HG03575 (cell line): ENCODE measurements around the gene ERCC3.
"Not testable (repeated sequence)": the region's sequence is repeated elsewhere in the genome, so short reads cannot be mapped to it uniquely, and the experiment has no call there.

Experiments
- ATAC-seq: cut with Tn5 transposase; IDR thresholded peaks from one replicate; pipeline ENCODE4 v1.9.1; 2021; ENCODE audit not compliant: unreplicated experiment, insufficient number of reproducible peaks, low FRiP score; ENCODE audit errors: extremely low read depth

Gene ERCC3

DNA sequence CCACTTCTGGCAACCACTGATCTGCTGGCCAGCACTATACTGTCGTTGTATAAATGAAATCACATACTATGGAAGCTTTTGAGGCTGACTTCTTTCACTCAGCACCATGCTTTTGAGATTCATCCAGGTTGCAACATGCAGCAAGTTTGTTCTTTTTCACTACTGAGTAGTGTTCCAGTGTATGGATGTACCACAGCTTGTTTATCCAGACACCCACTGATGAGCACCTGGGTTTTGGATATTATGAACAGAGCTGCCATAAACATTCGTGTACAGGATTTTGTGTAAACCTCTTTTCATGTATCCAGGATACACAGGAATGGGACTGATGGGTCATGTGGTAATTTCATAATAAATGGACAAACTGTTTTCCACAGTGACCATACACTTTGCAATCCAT, 10.7 kb downstream of the ERCC3 start:
- no peak for ATAC-seq

DNA sequence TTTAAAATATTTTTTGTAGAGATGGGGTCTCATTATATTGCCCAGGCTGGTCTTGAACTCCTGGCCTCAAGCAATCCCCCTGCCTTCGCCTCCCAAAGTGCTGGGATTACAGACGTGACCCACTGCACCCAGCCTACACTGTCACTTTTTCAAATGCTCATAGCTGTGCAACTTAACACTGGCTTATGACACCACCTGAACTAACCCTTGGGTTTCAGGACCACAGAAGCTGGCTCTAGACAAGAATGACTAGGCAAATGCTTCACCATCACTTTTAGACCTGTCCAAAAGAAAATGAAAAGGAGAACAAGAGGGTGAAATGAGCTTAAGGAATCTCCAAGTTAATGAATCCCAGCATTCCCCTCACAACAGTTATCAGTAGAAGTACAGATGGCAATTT, 13.3 kb downstream of the ERCC3 start:
- ATAC-seq, result no peak

DNA sequence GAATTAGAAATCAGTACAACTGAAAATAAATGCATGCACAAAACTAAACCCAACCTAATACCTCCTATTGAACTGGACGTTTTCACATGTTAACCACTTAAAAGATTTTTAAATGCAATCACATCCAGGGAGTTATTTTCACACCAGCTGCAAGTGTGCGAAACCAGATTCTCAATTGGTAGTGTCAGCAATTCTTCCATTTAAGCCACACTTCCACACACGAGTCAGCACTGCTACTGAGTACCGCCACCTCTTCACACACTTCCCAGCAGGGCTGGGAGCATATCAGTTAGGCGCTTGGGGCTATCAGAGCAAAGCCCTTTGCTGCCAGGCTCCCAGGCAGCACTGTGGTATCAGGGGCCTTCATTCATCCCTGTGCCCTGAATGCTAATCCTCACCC, 14.2 kb downstream of the ERCC3 start:
- ATAC-seq, result no peak

DNA sequence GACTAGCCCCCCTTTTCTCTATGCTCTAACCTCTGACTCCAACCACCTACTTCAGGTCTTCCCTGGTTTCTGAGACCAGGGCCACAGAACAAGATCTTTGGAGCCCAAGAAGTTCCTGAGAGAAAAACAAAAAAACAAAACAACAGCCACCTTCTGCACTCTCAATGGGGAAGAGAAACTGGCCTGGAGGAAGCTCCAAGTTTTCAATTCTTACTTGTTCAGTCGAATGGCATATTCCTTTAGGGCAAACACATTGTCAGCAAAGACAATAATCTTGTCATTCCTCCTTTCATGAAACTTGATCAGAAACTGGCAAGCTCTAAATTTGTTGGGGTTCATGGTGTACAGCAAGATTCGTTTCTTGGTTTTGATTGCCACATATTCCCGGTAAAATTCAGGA, 15.0 kb downstream of the ERCC3 start:
- no peak for ATAC-seq

GRCh38 chr2:127277028-127277427, 16.9 kb downstream of the ERCC3 start:
- no peak for ATAC-seq

DNA sequence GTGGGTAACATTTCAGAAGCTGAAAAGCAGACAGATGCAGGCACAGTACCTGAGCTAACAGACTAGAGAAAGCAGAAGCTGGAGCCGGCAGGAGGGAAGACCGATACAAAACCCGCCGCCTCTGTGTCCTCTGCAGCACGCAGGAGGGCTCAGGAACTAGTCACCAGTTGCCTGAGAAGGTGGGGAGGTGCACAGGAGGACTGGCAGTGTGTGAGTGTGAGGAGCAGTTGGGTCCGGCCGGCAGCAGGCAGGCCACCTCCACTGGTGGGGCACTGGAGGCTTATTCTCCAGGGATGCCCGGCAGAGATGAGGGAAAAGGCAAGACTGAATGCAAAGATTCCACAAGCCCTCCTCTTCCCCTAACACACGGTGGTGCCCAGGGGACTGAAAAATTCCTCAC, 18.2 kb downstream of the ERCC3 start:
- ATAC-seq, result no peak

DNA sequence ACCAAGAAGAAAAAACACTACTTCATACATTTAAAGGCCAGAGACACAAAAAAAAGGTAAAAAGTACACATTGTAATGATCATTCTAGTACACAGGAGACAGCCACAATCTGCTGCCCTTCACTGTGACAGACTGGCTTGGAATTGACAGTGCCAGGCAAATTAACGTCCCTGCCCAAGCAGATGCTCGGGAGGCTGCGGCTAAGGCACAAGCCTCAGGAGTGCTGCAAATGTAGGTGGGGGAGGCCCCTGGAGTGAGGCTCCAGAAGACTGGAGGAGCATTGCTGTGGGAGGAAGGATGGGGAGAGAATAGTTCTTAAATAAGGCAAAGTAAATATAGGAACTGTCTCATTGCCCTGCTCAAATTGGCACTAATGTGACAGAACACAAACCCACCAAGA, 18.6 kb downstream of the ERCC3 start:
- no peak for ATAC-seq

DNA sequence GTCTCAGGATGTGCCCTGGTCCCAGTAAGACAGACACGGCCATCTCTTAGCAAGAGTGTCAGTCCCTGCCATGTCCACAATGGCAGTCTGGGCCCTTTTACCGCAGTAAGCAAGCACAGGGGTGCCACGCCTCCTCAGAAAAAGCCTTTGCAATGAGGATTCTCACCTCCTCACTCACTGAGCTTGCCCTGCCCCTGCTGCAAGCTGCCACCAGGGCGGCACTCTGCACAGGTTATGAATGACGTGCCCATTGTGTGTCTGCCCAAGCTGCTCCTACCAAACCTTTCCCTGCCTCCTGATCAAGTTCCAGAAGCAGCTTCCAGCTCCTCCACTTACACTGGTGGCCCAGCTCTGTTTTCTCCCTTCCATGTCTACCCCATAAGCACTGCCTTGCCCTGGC, 23.3 kb downstream of the ERCC3 start:
- no peak for ATAC-seq

- ATAC-seq, result no peak
These were observed 32.0 kb downstream of the ERCC3 start for GRCh38 chr2:127261804-127262406.

GRCh38 chr2:127259355-127259754, 34.6 kb downstream of the ERCC3 start:
- no peak for ATAC-seq

GRCh38 chr2:127256866-127257265, 37.1 kb downstream of the ERCC3 start:
- no peak for ATAC-seq

DNA sequence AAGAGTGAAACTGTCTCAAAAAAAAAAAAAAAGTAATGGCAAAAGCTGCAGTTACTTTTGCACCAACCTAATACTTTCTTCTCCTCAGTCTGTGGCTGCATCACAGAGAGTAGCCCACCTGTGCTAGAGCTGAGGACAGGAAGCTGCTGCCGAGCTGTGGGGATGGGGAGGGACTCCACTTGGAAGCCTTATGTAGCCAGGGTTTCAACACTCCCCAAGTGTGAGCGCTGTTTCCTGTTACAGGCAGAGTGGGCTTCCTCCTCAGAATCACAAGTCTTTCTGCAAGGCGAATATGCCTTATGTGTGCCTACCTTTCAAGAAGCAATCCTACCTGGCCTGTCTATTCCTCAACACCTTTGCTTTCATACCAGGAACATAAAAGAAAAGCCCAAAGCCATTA, 37.6 kb downstream of the ERCC3 start:
- ATAC-seq, result no peak

GRCh38 chr2:127255721-127256120, 38.2 kb downstream of the ERCC3 start:
- ATAC-seq, result no peak

- ATAC-seq, result no peak
These were observed 38.8 kb downstream of the ERCC3 start for GRCh38 chr2:127255146-127255545.

GRCh38 chr2:127254386-127254981, 39.5 kb downstream of the ERCC3 start:
- ATAC-seq, result no peak

DNA sequence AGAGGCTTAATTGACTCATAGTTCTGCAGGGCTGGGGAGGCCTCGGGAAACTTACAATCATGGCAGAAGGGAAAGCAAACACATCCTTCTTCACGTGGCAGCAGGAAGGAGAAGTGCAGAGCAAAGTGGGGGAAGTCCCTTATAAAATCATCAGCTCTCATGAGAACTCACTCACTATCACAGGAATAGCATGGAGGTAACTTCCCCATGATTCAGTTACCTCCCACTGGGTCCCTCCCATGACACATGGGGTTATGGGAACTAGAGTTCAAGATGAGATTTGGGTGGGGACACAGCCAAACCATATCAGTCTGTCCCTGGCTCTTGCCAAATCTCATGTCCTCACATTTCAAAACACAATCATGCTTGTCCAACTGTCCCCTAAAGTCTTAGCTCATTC, 52.8 kb downstream of the ERCC3 start:
- not testable (repeated sequence) for ATAC-seq

- no peak for ATAC-seq
These were observed 54.5 kb downstream of the ERCC3 start for GRCh38 chr2:127239395-127239794.

DNA sequence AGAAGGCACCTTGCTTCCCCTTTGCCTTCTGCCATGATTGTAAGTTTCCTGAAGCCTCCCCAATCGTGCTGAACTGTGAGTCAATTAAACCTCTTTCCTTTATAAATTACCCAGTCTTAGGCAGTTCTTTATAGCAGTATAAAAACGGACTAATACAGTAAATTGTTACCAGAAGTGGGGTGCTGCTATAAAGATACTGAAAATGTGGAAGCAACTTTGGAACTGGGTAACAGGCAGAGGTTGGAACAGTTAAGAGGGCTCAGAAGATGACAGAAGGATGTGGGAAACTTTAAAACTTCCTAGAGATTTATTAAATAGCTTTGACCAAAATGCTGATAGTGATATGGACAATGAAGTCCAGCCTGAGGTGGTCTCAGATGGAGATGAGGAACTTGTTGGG, 56.2 kb downstream of the ERCC3 start:
- ATAC-seq, result not testable (repeated sequence)

DNA sequence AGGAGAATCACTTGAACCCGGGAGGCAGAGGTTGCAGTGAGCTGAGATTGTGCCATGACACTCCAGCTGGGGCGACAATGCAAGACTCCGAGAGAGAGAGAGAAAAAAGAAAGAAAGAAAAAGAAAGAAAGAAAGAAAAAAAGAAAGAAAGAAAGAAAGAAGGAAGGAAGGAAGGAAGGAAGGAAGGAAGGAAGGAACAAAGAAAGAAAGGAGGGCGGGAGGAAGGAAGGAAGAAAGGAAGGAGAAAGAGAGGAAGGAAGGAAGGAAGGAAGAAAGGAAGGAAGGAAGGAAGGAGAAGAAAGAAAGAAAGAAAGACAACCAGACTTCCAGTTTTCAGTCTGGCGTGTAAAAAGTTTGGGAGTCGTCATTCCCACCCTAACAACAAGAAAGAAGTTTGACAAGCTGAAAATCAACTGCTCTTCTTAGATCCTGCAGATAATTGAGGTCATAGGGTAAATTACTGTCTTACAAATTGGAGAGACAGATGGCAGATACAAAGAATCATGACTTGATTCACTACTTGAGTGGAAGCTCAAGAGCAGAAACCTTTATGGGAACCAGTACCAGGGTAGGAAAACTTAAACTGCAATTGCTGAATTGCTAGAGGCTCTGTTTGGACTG, 58.8 kb downstream of the ERCC3 start:
- no peak for ATAC-seq

- no peak for ATAC-seq
These were observed 60.2 kb downstream of the ERCC3 start for GRCh38 chr2:127233710-127234109.
